Liver (tissue), 3 donors: ENCODE measurements around the gene VSTM2L.

Source experiments
- CTCF ChIP-seq: fragments of 150-350 bp; IDR thresholded peaks from 2 replicates; pipeline ENCODE4 v1.5.1; 2017; ENCODE audit warnings: improper control_type of control experiment, low read depth, low read length; ENCODE audit not compliant: missing input control
- FOXA1 ChIP-seq: IDR thresholded peaks from 2 replicates; pipeline ENCODE4 v1.6.1; 2016; ENCODE audit warnings: antibody characterized with exemption
- GABPA ChIP-seq, 2 donors: IDR thresholded peaks in 1 of 2; conservative IDR thresholded peaks in 1 of 2; 2 replicates each; pipeline ENCODE4 v1.6.1; 2016; ENCODE audit warnings: antibody characterized with exemption in 2 of 2, mild to moderate bottlenecking in 1 of 2, moderate library complexity in 1 of 2
- JUND ChIP-seq, 2 donors: IDR thresholded peaks; 2 replicates each; pipeline ENCODE4 v1.6.1; 2016; ENCODE audit warnings: antibody characterized with exemption in 2 of 2
- RAD21 ChIP-seq, 2 donors: IDR thresholded peaks; 2 replicates each; pipeline ENCODE4 v1.6.1; 2016; ENCODE audit warnings: antibody characterized with exemption in 2 of 2, mild to moderate bottlenecking in 2 of 2
- REST ChIP-seq: IDR thresholded peaks from 2 replicates; pipeline ENCODE4 v1.6.1; 2016; ENCODE audit warnings: antibody characterized with exemption, mild to moderate bottlenecking
- SP1 ChIP-seq: IDR thresholded peaks from 2 replicates; pipeline ENCODE4 v1.6.1; 2018; ENCODE audit warnings: antibody characterized with exemption, mild to moderate bottlenecking
- donor health status: healthy.
- donor health status: healthy.

GRCh38 chr20:37956107-37956585 is 53.2 kb downstream of the VSTM2L start:
- TF ChIP-seq CTCF (no peak), REST (no peak), FOXA1 (no peak), SP1 (no peak), RAD21 (IDR thresholded peaks at IDR 0.05) (no peak), GABPA (IDR thresholded peaks at IDR 0.05 in 1 of 2, conservative IDR thresholded peaks at IDR 0.05 in 1 of 2) (no peak), JUND (IDR thresholded peaks at IDR 0.05) (no peak)
